Mucosa of descending colon (tissue), 3 donors: Measurements from ENCODE around the gene CAMTA2. TPM values are rescaled to one million over a fixed set of nuclear protein-coding genes. Genes with fewer than 3 reads are reported as not detected.
A peak's percentile ranks its signal among the peaks of the same experiment; 100 is the strongest.
"Not testable (repeated sequence)": the region's sequence is repeated elsewhere in the genome, so short reads cannot be mapped to it uniquely, and the experiment has no call there.

Experiments used
- ATAC-seq: fragments of 200-7000 bp; cut with Tn5 transposase; one replicate; pipeline ENCODE4 v1.9.1; 2020; ENCODE audit warnings: mild to moderate bottlenecking, moderate library complexity
- DNase-seq, 3 donors: peaks; one replicate each; pipeline ENCODE4 v3.0.0-alpha.2; 2020
- H3K36me3 ChIP-seq: fragments of 200-600 bp; one replicate; pipeline ENCODE4 v1.8.0; 2021; ENCODE audit warnings: low read depth, mild to moderate bottlenecking
- H3K4me1 ChIP-seq: fragments of 200-600 bp; one replicate; pipeline ENCODE4 v1.8.0; 2021; ENCODE audit warnings: low read depth, mild to moderate bottlenecking
- H3K4me3 ChIP-seq: fragments of 200-600 bp; one replicate; pipeline ENCODE4 v1.8.0; 2021; ENCODE audit warnings: mild to moderate bottlenecking
- H3K9me3 ChIP-seq: fragments of 200-600 bp; one replicate; pipeline ENCODE4 v1.8.0; 2021; ENCODE audit warnings: mild to moderate bottlenecking
- CTCF ChIP-seq: fragments of 200-600 bp; IDR thresholded peaks from one replicate; pipeline ENCODE4 v1.8.0; 2022; ENCODE audit warnings: antibody characterized with exemption, mild to moderate bottlenecking
- intact Hi-C, 2 donors: fragments of 100-400 bp; cut with DNase I in 1 of 2; cut with micrococcal nuclease in 1 of 2; formaldehyde crosslinking; loops; one replicate each; pipeline versions ENCODE4 v1.11.0 to v1.11.1; 2022; cut with DNase I, micrococcal nuclease
- total RNA-seq, 3 donors: library from RNA; stranded (reverse); fragmentation: NEBNext Ultra II Directional in 2 of 3; extraction: Animal tissue kit (Norgen Biotek cat#: 25700) in 2 of 3; gene quantifications; one replicate each; pipeline versions ENCODE4 v1.2.1 to v1.2.4, GENCODE V29; 2021 to 2023
- donor health status: DM: no; HTN: no; CAD: no; lungs with moderate emphysema.
- donor health status: DM: no; HTN: no; CAD: no.
- donor health status: DM: no; HTN: yes; CAD: no.

CAMTA2 gene
- total RNA-seq, 3 donors from 2014 or later = 56.6 to 71.7 (median 57.1) TPM

GRCh38 chr17:5033352-5034015, 46.0 kb upstream of the CAMTA2 start:
- Histone ChIP-seq H3K9me3 (no peaks in the 10 kb centered on the region), H3K36me3 (no peaks in the 10 kb centered on the region), H3K4me1 (peaks cover 16% of the 10 kb centered on the region), H3K4me3 (no peak overlapping the region)
- intact Hi-C loops = no loop called here
- ATAC-seq (no peak), DNase-seq (no peak)
- TF ChIP-seq CTCF = no peak

GRCh38 chr17:5032865-5033264, 45.4 kb upstream of the CAMTA2 start:
- Histone ChIP-seq H3K4me1 (peaks cover 16% of the 10 kb centered on the region), H3K9me3 (no peaks in the 10 kb centered on the region), H3K36me3 (no peaks in the 10 kb centered on the region), H3K4me3 (no peak overlapping the region)
- DNase-seq (no peak), ATAC-seq (no peak)
- intact Hi-C loops = no loop called here
- no peak for TF ChIP-seq CTCF

GRCh38 chr17:5031365-5032082, 44.0 kb upstream of the CAMTA2 start:
- Histone ChIP-seq H3K4me1 (peaks cover 16% of the 10 kb centered on the region), H3K4me3 (no peak overlapping the region), H3K9me3 (no peaks in the 10 kb centered on the region), H3K36me3 (no peaks in the 10 kb centered on the region)
- TF ChIP-seq CTCF = peak; percentile 80
- ATAC-seq (peak; percentile 85), DNase-seq (peak; percentile 80 to 90 (median 84))
- intact Hi-C loops = no loop called here

- ATAC-seq, DNase-seq, H3K36me3 ChIP-seq, H3K4me3 ChIP-seq, H3K9me3 ChIP-seq, intact Hi-C loops: not testable (repeated sequence)
- peaks cover 13% of the 10 kb centered on the region for H3K4me1 ChIP-seq
These were observed 42.7 kb upstream of the CAMTA2 start for GRCh38 chr17:5030168-5030567.

- TF ChIP-seq CTCF = no peak
- intact Hi-C loops = no loop called here
These were observed 40.4 kb upstream of the CAMTA2 start for GRCh38 chr17:5027916-5028315.

GRCh38 chr17:5027299-5027698, 39.8 kb upstream of the CAMTA2 start:
- Histone ChIP-seq H3K4me3 (no peak overlapping the region), H3K9me3 (no peaks in the 10 kb centered on the region), H3K4me1 (peaks cover 8% of the 10 kb centered on the region), H3K36me3 (peaks cover 1% of the 10 kb centered on the region)
- no peak for TF ChIP-seq CTCF
- DNase-seq (no peak), ATAC-seq (no peak)
- intact Hi-C loops = no loop called here

More at GRCh38 chr17:5027916-5028315, 40.4 kb upstream of the CAMTA2 start:
- no peak for ATAC-seq
- Histone ChIP-seq H3K36me3 (no peaks in the 10 kb centered on the region), H3K4me1 (peaks cover 8% of the 10 kb centered on the region), H3K4me3 (no peak overlapping the region), H3K9me3 (no peaks in the 10 kb centered on the region)
- DNase-seq = no peak
